ENCODE results near the gene C5. TPM values are rescaled to one million over a fixed set of nuclear protein-coding genes. Genes with fewer than 3 reads are reported as not detected.

C5 gene
- total and polyA plus RNA-seq, 12 donors, result 1.4 to 7.9 (median 3.0) TPM

DNA sequence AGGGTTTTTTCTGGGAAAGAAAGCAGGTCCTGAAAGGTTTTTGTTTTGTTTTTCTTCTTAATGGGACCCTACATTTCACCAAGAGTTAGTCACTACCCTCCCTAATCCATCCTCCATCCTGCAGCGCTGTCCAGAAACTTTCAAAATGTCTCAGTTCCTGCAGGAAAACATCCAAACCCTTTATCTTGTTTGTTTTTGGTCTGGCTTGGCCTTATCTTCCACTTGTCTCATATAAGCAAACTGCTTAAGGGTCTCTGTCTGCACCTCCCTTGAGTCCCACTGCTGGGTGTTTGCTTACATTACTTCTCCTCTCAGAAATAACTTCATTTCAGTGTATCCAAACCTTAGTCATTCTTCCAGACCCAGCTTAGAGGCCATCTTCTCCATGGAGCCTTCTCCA is 112.5 kb downstream of the C5 start:
- Histone ChIP-seq H3K9me3 (replicated peaks in 1 of 3) (no peaks in the 10 kb centered on the region), H3K27ac (peak overlapping the region in 2 of 5 donors; percentile 31 to 92), H3K4me1 (replicated peaks in 1 of 2) (peaks cover 26 to 61% of the 10 kb centered on the region in 2 donors), H3K27me3 (no peaks in the 10 kb centered on the region), H3K4me3 (no peak overlapping the region), H3K36me3 (replicated peaks in 1 of 2) (no peaks in the 10 kb centered on the region)
- intact Hi-C loops (cut with DNase I), result loop anchor here in 1 of 2 donors (5.0 to 10.0 kb wide), 2 partner anchors 65 to 183 kb away; no protein-coding TSS in a partner anchor
- TF ChIP-seq, protein P1, sequence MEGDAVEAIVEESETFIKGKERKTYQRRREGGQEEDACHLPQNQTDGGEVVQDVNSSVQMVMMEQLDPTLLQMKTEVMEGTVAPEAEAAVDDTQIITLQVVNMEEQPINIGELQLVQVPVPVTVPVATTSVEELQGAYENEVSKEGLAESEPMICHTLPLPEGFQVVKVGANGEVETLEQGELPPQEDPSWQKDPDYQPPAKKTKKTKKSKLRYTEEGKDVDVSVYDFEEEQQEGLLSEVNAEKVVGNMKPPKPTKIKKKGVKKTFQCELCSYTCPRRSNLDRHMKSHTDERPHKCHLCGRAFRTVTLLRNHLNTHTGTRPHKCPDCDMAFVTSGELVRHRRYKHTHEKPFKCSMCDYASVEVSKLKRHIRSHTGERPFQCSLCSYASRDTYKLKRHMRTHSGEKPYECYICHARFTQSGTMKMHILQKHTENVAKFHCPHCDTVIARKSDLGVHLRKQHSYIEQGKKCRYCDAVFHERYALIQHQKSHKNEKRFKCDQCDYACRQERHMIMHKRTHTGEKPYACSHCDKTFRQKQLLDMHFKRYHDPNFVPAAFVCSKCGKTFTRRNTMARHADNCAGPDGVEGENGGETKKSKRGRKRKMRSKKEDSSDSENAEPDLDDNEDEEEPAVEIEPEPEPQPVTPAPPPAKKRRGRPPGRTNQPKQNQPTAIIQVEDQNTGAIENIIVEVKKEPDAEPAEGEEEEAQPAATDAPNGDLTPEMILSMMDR (IDR thresholded peaks at IDR 0.05), result no peak
- no peak for TF ChIP-seq POLR2A (IDR thresholded peaks at IDR 0.05)
- WGBS, 4 donors, result 60 to 75% (median 70%) methylated on average over 1 of the region's 1 CpG
- no peak for DNase-seq

DNA sequence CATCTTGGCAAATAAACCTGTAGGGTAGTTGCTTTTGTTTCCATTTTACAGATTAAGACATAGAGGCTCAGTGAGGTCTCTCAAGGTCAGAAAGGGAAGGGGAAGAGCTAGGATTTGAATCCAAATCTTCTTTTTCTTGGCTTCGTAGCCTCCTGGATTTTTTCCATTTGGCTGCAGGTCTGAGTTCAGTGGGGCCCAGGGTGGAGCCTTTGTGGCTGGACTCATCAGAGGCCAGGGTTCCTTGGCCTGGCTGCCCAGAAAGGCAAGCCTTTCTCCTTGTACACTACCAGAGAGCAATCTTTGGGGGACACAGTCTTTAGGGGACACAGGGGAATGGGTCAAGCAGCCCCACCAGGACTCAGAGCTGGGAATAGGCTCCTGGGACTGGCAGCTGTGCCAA is 112.9 kb downstream of the C5 start:
- no peak overlapping the region for H3K4me3 ChIP-seq
- no peaks in the 10 kb centered on the region for H3K36me3 ChIP-seq (replicated peaks in 1 of 2)
- peak in 2 of 7 donors; percentile 25 to 54 for DNase-seq
- H3K27me3 ChIP-seq, result no peaks in the 10 kb centered on the region
- intact Hi-C loops (cut with DNase I), result loop anchor here in 1 of 2 donors (5.0 to 10.0 kb wide), 2 partner anchors 65 to 182 kb away; no protein-coding TSS in a partner anchor
- TF ChIP-seq, protein P1 (IDR thresholded peaks at IDR 0.05), result no peak
- TF ChIP-seq POLR2A (IDR thresholded peaks at IDR 0.05), result no peak
- H3K9me3 ChIP-seq (replicated peaks in 1 of 3), result no peaks in the 10 kb centered on the region
- H3K4me1 ChIP-seq (replicated peaks in 1 of 2), result peaks cover 28 to 61% of the 10 kb centered on the region in 2 donors
- 36 to 74% (median 55%) methylated on average over 1 of the region's 1 CpG for WGBS, 4 donors
- peak overlapping the region in 2 of 5 donors; percentile 32 to 92 for H3K27ac ChIP-seq

DNA sequence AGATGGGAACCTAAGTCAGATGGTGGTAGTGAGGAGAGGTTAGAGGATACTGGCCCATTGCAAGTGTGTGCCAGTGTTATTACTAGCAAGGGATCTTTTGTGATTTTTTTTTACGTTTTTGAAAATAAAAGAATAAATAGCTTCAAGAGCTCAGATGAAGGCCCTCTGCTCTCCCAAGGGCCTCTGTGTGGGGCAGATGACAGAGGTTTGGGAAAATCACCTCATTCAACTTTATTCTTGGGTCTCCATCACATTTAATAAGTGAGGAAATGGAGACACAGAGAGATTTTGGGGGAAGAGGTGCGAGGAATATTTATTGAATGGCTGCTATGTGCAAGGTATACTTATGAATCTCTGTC is 113.3 kb downstream of the C5 start:
- H3K36me3 ChIP-seq (replicated peaks in 1 of 2), result no peaks in the 10 kb centered on the region

DNA sequence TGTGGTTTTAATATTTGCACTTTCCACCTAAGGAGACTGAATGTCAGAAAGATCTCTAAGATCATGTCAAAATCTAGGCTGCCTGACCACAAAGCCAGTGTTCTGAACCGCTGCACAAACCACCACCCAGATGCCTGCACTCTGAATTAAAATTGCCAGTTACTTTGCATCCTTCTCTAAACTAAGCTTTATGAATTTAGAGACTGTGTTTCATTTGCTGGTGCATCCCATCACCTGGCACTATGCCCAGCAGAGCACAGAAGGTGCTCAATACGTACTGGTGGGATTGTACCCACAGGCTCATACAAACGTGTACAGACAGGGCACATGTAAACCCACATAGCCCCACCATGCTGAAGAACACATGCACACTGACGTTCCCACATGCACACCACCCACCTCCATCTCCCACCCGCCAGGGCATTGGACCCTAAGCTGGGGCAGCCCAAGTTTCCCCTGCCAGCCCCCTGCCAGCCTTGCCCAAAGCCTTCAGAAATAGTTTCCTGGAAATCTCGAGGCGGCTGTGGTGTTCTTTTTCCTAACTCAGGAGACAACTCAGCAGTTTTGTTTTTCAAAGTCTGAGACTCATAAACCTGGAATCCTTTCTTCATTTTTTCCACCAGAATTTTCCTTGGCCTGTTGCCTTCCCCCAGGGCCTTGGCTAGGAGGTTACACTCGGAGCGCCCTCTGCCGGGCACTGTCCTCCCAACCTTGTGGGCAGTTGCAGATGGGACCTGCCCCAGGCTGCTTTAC is 113.9 kb downstream of the C5 start:
- Histone ChIP-seq H3K36me3 (replicated peaks in 1 of 2) (no peaks in the 10 kb centered on the region), H3K4me3 (no peak overlapping the region), H3K27me3 (no peaks in the 10 kb centered on the region), H3K27ac (peak overlapping the region; percentile 25 to 94 (median 73)), H3K4me1 (replicated peaks in 1 of 2) (peaks cover 30 to 61% of the 10 kb centered on the region in 2 donors), H3K9me3 (replicated peaks in 1 of 3) (no peaks in the 10 kb centered on the region)
- WGBS, 4 donors, result 6 to 13% (median 8%) methylated on average over 8 to 10 of the region's 10 CpGs
- TF ChIP-seq POLR2A (IDR thresholded peaks at IDR 0.05), result no peak
- TF ChIP-seq, protein P1 (IDR thresholded peaks at IDR 0.05), result peak; percentile 87 to 94 (median 93)
- DNase-seq, result peak; percentile 94 to 98 (median 97)
- intact Hi-C loops (cut with DNase I), result loop anchor here in 1 of 2 donors (5.0 to 10.0 kb wide), 2 partner anchors 64 to 181 kb away; no protein-coding TSS in a partner anchor

More for the DNA sequence above, 113.3 kb downstream of the C5 start:
- peak overlapping the region in 2 of 5 donors; percentile 32 to 92 for H3K27ac ChIP-seq
- no peak for DNase-seq
- 41 to 47% (median 44%) methylated on average over 2 of the region's 2 CpGs for WGBS, 4 donors
- intact Hi-C loops (cut with DNase I), result loop anchor here in 1 of 2 donors (5.0 to 10.0 kb wide), 2 partner anchors 64 to 182 kb away; no protein-coding TSS in a partner anchor
- H3K27me3 ChIP-seq, result no peaks in the 10 kb centered on the region
- TF ChIP-seq POLR2A (IDR thresholded peaks at IDR 0.05), result no peak
- TF ChIP-seq, protein P1 (IDR thresholded peaks at IDR 0.05), result peak in 1 of 6 experiments; percentile 9
- H3K4me1 ChIP-seq (replicated peaks in 1 of 2), result peaks cover 30 to 61% of the 10 kb centered on the region in 2 donors
- no peaks in the 10 kb centered on the region for H3K9me3 ChIP-seq (replicated peaks in 1 of 3)
- H3K4me3 ChIP-seq, result no peak overlapping the region

Measured in adrenal gland (tissue), 12 donors.